ENCODE results near the gene B3GNT9.

B3GNT9 gene

GRCh38 chr16:67147437-67148140, 3.2 kb downstream of the B3GNT9 start:
- DNase-seq (ENCODE audit: low spot score): no peak
- no peak for TF ChIP-seq CTCF (IDR thresholded peaks at IDR 0.05; ENCODE audit: extremely low read depth, missing control alignments)

GRCh38 chr16:67146523-67147357, 4.1 kb downstream of the B3GNT9 start:
- DNase-seq (ENCODE audit: low spot score): no peak
- no peak for TF ChIP-seq CTCF (IDR thresholded peaks at IDR 0.05; ENCODE audit: extremely low read depth, missing control alignments)

GRCh38 chr16:67145746-67146145, 5.1 kb downstream of the B3GNT9 start:
- DNase-seq (ENCODE audit: low spot score): no peak
- TF ChIP-seq CTCF (IDR thresholded peaks at IDR 0.05; ENCODE audit: extremely low read depth, missing control alignments): no peak

- no peak for TF ChIP-seq CTCF (IDR thresholded peaks at IDR 0.05; ENCODE audit: extremely low read depth, missing control alignments)
- DNase-seq (ENCODE audit: low spot score): no peak
These were observed 5.9 kb downstream of the B3GNT9 start for GRCh38 chr16:67144943-67145342.

- no peak for DNase-seq (ENCODE audit: low spot score)
- TF ChIP-seq CTCF (IDR thresholded peaks at IDR 0.05; ENCODE audit: extremely low read depth, missing control alignments): no peak
These were observed 8.5 kb downstream of the B3GNT9 start for GRCh38 chr16:67142342-67142741.

- no peak for TF ChIP-seq CTCF (IDR thresholded peaks at IDR 0.05; ENCODE audit: extremely low read depth, missing control alignments)
- no peak for DNase-seq (ENCODE audit: low spot score)
These were observed 9.4 kb downstream of the B3GNT9 start for GRCh38 chr16:67141391-67141790.

GRCh38 chr16:67137605-67138004, 13.2 kb downstream of the B3GNT9 start:
- no peak for TF ChIP-seq CTCF (IDR thresholded peaks at IDR 0.05; ENCODE audit: extremely low read depth, missing control alignments)
- DNase-seq (ENCODE audit: low spot score): no peak
